GM19238 (cell line): ENCODE results near the gene ZNF503.

ENCODE experiments used
- DNase-seq: peaks from one replicate; pipeline ENCODE4 v3.0.0; 2011; ENCODE audit warnings: low spot score; ENCODE audit not compliant: insufficient read length

Gene ZNF503

GRCh38 chr10:75401569-75402485, at the start of gene ZNF503:
TSS of gene ZNF503 (minus strand) at chr10:75401764. CDS start at chr10:75401419, 345 bp downstream.
- peak; percentile 78 for DNase-seq

GRCh38 chr10:75450644-75451640, 49.4 kb upstream of the ZNF503 start:
- DNase-seq = no peak

- DNase-seq = no peak
Measured at GRCh38 chr10:75450075-75450445, 48.5 kb upstream of the ZNF503 start.

- no peak for DNase-seq
Measured at GRCh38 chr10:75449382-75450074, 48.0 kb upstream of the ZNF503 start.

GRCh38 chr10:75448166-75448565, 46.6 kb upstream of the ZNF503 start:
- no peak for DNase-seq

GRCh38 chr10:75446508-75446907, 44.9 kb upstream of the ZNF503 start:
- DNase-seq = no peak

GRCh38 chr10:75444781-75445386, 43.3 kb upstream of the ZNF503 start:
- no peak for DNase-seq

- no peak for DNase-seq
Measured at GRCh38 chr10:75443362-75443761, 41.8 kb upstream of the ZNF503 start.

GRCh38 chr10:75441682-75442081, 40.1 kb upstream of the ZNF503 start:
- DNase-seq = no peak

GRCh38 chr10:75441196-75441595, 39.6 kb upstream of the ZNF503 start:
- no peak for DNase-seq

GRCh38 chr10:75440271-75440793, 38.8 kb upstream of the ZNF503 start:
- no peak for DNase-seq

GRCh38 chr10:75439811-75440210, 38.2 kb upstream of the ZNF503 start:
- no peak for DNase-seq

- no peak for DNase-seq
Measured at GRCh38 chr10:75438275-75438674, 36.7 kb upstream of the ZNF503 start.

GRCh38 chr10:75437693-75438092, 36.1 kb upstream of the ZNF503 start:
- DNase-seq = no peak

GRCh38 chr10:75436896-75437295, 35.3 kb upstream of the ZNF503 start:
- no peak for DNase-seq

GRCh38 chr10:75435291-75435690, 33.7 kb upstream of the ZNF503 start:
- DNase-seq = no peak

- no peak for DNase-seq
Measured at GRCh38 chr10:75434291-75434690, 32.7 kb upstream of the ZNF503 start.

- no peak for DNase-seq
Measured at GRCh38 chr10:75433216-75433615, 31.7 kb upstream of the ZNF503 start.

GRCh38 chr10:75432763-75433162, 31.2 kb upstream of the ZNF503 start:
- no peak for DNase-seq

GRCh38 chr10:75432176-75432575, 30.6 kb upstream of the ZNF503 start:
- no peak for DNase-seq
